K562 (cell line): ENCODE results near the gene CRYZ. TPM values are rescaled to one million over a fixed set of nuclear protein-coding genes. Genes with fewer than 3 reads are reported as not detected.
A peak's percentile ranks its signal among the peaks of the same experiment; 100 is the strongest.

ENCODE experiments used
- ATF1 ChIP-seq, 2 experiments: fragments of 450-650 bp in 1 of 2; IDR thresholded peaks; 2 replicates each; pipeline ENCODE4 v1.6.1; 2016; ENCODE audit warnings: missing compliant biosample characterization in 1 of 2, missing genetic modification characterization in 1 of 2
- C11orf30 ChIP-seq: fragments of 450-650 bp; IDR thresholded peaks from 2 replicates; pipeline ENCODE4 v1.6.1; 2016; ENCODE audit warnings: low read depth, mild to moderate bottlenecking
- ETV1 ChIP-seq: fragments of 450-650 bp; conservative IDR thresholded peaks from 2 replicates; pipeline ENCODE4 v1.6.1; 2016; ENCODE audit warnings: missing genetic modification characterization, control low read depth, low read depth, missing compliant biosample characterization
- GATAD2B ChIP-seq: fragments of 450-650 bp; IDR thresholded peaks from 2 replicates; pipeline ENCODE4 v1.6.1; 2017; ENCODE audit warnings: mild to moderate bottlenecking, borderline replicate concordance
- GTF2E2 ChIP-seq: fragments of 200-800 bp; sonication (Bioruptor generic); IDR thresholded peaks from 2 replicates; pipeline ENCODE4 v1.6.1; 2016; ENCODE audit warnings: missing genetic modification characterization, missing compliant biosample characterization
- KLF16 ChIP-seq: IDR thresholded peaks from 2 replicates; pipeline ENCODE4 v1.6.1; 2016; ENCODE audit warnings: antibody characterized with exemption
- MCM3 ChIP-seq: fragments of 450-650 bp; IDR thresholded peaks from 2 replicates; pipeline ENCODE4 v1.6.1; 2016
- MED1 ChIP-seq: sonication (generic); formaldehyde crosslinking; IDR thresholded peaks from 2 replicates; pipeline ENCODE4 v1.8.1; 2023; ENCODE audit warnings: missing genetic modification reagents, borderline replicate concordance
- MEIS2 ChIP-seq: fragments of 450-650 bp; IDR thresholded peaks from 2 replicates; pipeline ENCODE4 v1.6.1; 2014; ENCODE audit warnings: mild to moderate bottlenecking; ENCODE audit not compliant: partially characterized antibody
- MTA1 ChIP-seq: fragments of 450-650 bp; IDR thresholded peaks from 2 replicates; pipeline ENCODE4 v1.6.1; 2017; ENCODE audit warnings: borderline replicate concordance
- NCOA1 ChIP-seq: fragments of 450-650 bp; IDR thresholded peaks from 2 replicates; pipeline ENCODE4 v1.6.1; 2016; ENCODE audit warnings: low read depth
- NFRKB ChIP-seq: fragments of 450-650 bp; IDR thresholded peaks from 2 replicates; pipeline ENCODE4 v1.6.1; 2016; ENCODE audit warnings: low read depth
- NRF1 ChIP-seq, 2 experiments: fragments of 450-650 bp; IDR thresholded peaks in 1 of 2; conservative IDR thresholded peaks in 1 of 2; 2 replicates each; pipeline ENCODE4 v1.6.1; 2014; ENCODE audit warnings: mild to moderate bottlenecking in 2 of 2
- POLR2G ChIP-seq: fragments of 200-400 bp; formaldehyde crosslinking; IDR thresholded peaks from 2 replicates; pipeline ENCODE4 v1.6.1; 2017; ENCODE audit warnings: low read depth, mild to moderate bottlenecking, antibody characterized with exemption, low read length, moderate library complexity
- PTBP1 ChIP-seq: fragments of 200-400 bp; formaldehyde crosslinking; IDR thresholded peaks from 2 replicates; pipeline ENCODE4 v1.6.1; 2017; ENCODE audit warnings: low read depth, low read length
- PURB ChIP-seq: sonication (generic); formaldehyde crosslinking; IDR thresholded peaks from 2 replicates; pipeline ENCODE4 v1.9.0; 2021; ENCODE audit warnings: low read depth, mild to moderate bottlenecking, missing genetic modification reagents
- RB1 ChIP-seq: fragments of 450-650 bp; IDR thresholded peaks from 2 replicates; pipeline ENCODE4 v1.6.1; 2017; ENCODE audit warnings: low read depth, mild to moderate bottlenecking
- RBFOX2 ChIP-seq: fragments of 200-400 bp; formaldehyde crosslinking; IDR thresholded peaks from 2 replicates; pipeline ENCODE4 v1.6.1; 2017; ENCODE audit warnings: low read depth, mild to moderate bottlenecking, low read length, moderate library complexity
- SIN3B ChIP-seq: fragments of 450-650 bp; IDR thresholded peaks from 2 replicates; pipeline ENCODE4 v1.6.1; 2017; ENCODE audit warnings: low read depth, mild to moderate bottlenecking, moderate library complexity
- SIX5 ChIP-seq, 2 experiments: IDR thresholded peaks; 2 replicates each; pipeline ENCODE4 v1.6.1; 2011; ENCODE audit warnings: low read length in 2 of 2, borderline replicate concordance in 1 of 2, low read depth in 1 of 2, mild to moderate bottlenecking in 1 of 2, moderate library complexity in 1 of 2; ENCODE audit not compliant: insufficient read depth in 1 of 2
- SOX6 ChIP-seq: fragments of 450-650 bp; IDR thresholded peaks from 2 replicates; pipeline ENCODE4 v1.6.1; 2014; ENCODE audit warnings: mild to moderate bottlenecking
- STAT5A ChIP-seq: IDR thresholded peaks from 2 replicates; pipeline ENCODE4 v1.6.1; 2012; ENCODE audit warnings: low read length, inconsistent platforms, borderline replicate concordance
- TAF9B ChIP-seq: fragments of 450-650 bp; IDR thresholded peaks from 2 replicates; pipeline ENCODE4 v1.6.1; 2018; ENCODE audit warnings: mild to moderate bottlenecking; ENCODE audit not compliant: partially characterized antibody
- TARDBP ChIP-seq: fragments of 450-650 bp; IDR thresholded peaks from 2 replicates; pipeline ENCODE4 v1.6.1; 2016
- TEAD4 ChIP-seq, 2 experiments: sonication (generic) in 1 of 2; formaldehyde crosslinking in 1 of 2; IDR thresholded peaks; 2 replicates each; pipeline versions ENCODE4 v1.6.1 to v1.8.0; 2012 to 2022; ENCODE audit warnings: borderline replicate concordance in 1 of 2, inconsistent platforms in 1 of 2, low read length in 1 of 2, mild to moderate bottlenecking in 1 of 2, missing genetic modification reagents in 1 of 2
- ZBTB8A ChIP-seq: fragments of 450-650 bp; IDR thresholded peaks from 2 replicates; pipeline ENCODE4 v1.6.1; 2018; ENCODE audit warnings: mild to moderate bottlenecking, moderate library complexity; ENCODE audit not compliant: partially characterized antibody
- ZNF347 ChIP-seq: fragments of 450-650 bp; formaldehyde crosslinking; IDR thresholded peaks from 2 replicates; pipeline ENCODE4 v1.4.0; 2020; ENCODE audit warnings: low read depth, mild to moderate bottlenecking, moderate library complexity
- polyA plus RNA-seq, 8 experiments: library from polyadenylated mRNA; depleted of rRNA in 4 of 8; stranded (reverse) in 5 of 8; unstranded in 3 of 8; fragments of >200 nt; fragmentation: Nextera tagmentation in 2 of 8; fragmentation: Illumina TruSeq in 1 of 8; extraction: Ambion mirVana in 2 of 8; extraction: Trizol in 1 of 8; gene quantifications; 2 replicates each; pipeline versions ENCODE4 v1.2.1 to v1.2.3, GENCODE V29; 2011 to 2014; ENCODE audit warnings: inconsistent platforms in 1 of 8, missing spikeins in 1 of 8
- total RNA-seq, 7 experiments: library from RNA; depleted of rRNA in 6 of 7; stranded (reverse); fragments of >200 nt in 6 of 7; fragmentation: Illumina TruSeq in 2 of 7; extraction: Trizol in 2 of 7; gene quantifications; 2 replicates each; pipeline versions ENCODE4 v1.2.1 to v1.2.3, GENCODE V29; 2011 to 2021; ENCODE audit warnings: low replicate concordance in 1 of 7
- TF ChIP-seq, protein P1 (sequence below): fragments of 250-450 bp; sonication (Bioruptor Pico); IDR thresholded peaks from 2 replicates; pipeline ENCODE4 v1.8.0; 2021; ENCODE audit warnings: borderline replicate concordance, mild to moderate bottlenecking, moderate library complexity; ENCODE audit not compliant: poor library complexity, severe bottlenecking
- TF ChIP-seq, protein P2 (sequence below): fragments of 450-650 bp; formaldehyde crosslinking; IDR thresholded peaks from 2 replicates; pipeline ENCODE4 v1.4.0; 2022; ENCODE audit warnings: missing genetic modification characterization

CRYZ gene
- total and polyA plus RNA-seq, 9 of the 15 experiments (the other 6 are each of a cell fraction or from before 2014, with no cell fraction given): 51.7 to 179 (median 81.4) TPM

- TF ChIP-seq, protein P1, sequence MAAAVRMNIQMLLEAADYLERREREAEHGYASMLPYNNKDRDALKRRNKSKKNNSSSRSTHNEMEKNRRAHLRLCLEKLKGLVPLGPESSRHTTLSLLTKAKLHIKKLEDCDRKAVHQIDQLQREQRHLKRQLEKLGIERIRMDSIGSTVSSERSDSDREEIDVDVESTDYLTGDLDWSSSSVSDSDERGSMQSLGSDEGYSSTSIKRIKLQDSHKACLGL (CRISPR knock-in tag): peak; percentile 91
- TF ChIP-seq ETV1: peak; percentile 55
- TF ChIP-seq POLR2G: peak; percentile 89
- no peak for TF ChIP-seq PTBP1
- TF ChIP-seq NCOA1: peak; percentile 17; the same call in 1 of the 2 replicates
- TF ChIP-seq KLF16: peak; percentile 86
- peak; percentile 62 for TF ChIP-seq ZBTB8A
- TF ChIP-seq SIX5 (IDR thresholded peaks at IDR 0.05; ENCODE audit: borderline replicate concordance in 1 of 2, insufficient read depth in 1 of 2, low read depth in 1 of 2, low read length in 2 of 2): peak in 1 of 2 experiments; percentile 34; a peak in 1 of 4 replicates
- TF ChIP-seq GTF2E2 (tag): peak; percentile 68; the same call in 1 of the 2 replicates
- no peak; the same call in 1 of the 2 replicates for TF ChIP-seq STAT5A
- TF ChIP-seq MCM3: no peak
- TF ChIP-seq GATAD2B: peak; percentile 36; the same call in 1 of the 2 replicates
- no peak for TF ChIP-seq MED1 (CRISPR knock-in tag)
- peak; percentile 1 for TF ChIP-seq MEIS2
- no peak for TF ChIP-seq PURB
- TF ChIP-seq SOX6: peak; percentile 46; the same call in 1 of the 2 replicates
- peak; percentile 70 to 74 for TF ChIP-seq NRF1 (conservative IDR thresholded peaks at IDR 0.05 in 1 of 2, IDR thresholded peaks at IDR 0.05 in 1 of 2)
- 0 out of 2 replicates have a peak, but pooled peaks have one; percentile 34 for TF ChIP-seq RB1
- TF ChIP-seq C11orf30: peak; percentile 96
- TF ChIP-seq, protein P2, sequence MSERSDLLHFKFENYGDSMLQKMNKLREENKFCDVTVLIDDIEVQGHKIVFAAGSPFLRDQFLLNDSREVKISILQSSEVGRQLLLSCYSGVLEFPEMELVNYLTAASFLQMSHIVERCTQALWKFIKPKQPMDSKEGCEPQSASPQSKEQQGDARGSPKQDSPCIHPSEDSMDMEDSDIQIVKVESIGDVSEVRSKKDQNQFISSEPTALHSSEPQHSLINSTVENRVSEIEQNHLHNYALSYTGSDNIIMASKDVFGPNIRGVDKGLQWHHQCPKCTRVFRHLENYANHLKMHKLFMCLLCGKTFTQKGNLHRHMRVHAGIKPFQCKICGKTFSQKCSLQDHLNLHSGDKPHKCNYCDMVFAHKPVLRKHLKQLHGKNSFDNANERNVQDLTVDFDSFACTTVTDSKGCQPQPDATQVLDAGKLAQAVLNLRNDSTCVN (CRISPR knock-in tag): 0 out of 2 replicates have a peak, but pooled peaks have one; percentile 1
- TF ChIP-seq ZNF347 (CRISPR knock-in tag): no peak
- no peak for TF ChIP-seq MTA1
- TF ChIP-seq ATF1 (CRISPR knock-in tag; IDR thresholded peaks at IDR 0.05): no peak
- peak; percentile 62 for TF ChIP-seq ATF1 (tag; IDR thresholded peaks at IDR 0.05)
- TF ChIP-seq TAF9B: peak; percentile 92
- TF ChIP-seq SIN3B: peak; percentile 95
- TF ChIP-seq TARDBP: 0 out of 2 replicates have a peak, but pooled peaks have one; percentile 51
- TF ChIP-seq NFRKB: peak; percentile 98
- TF ChIP-seq TEAD4 (IDR thresholded peaks at IDR 0.05; ENCODE audit: low read length): peak; percentile 33; the same call in 1 of the 2 replicates
- no peak for TF ChIP-seq TEAD4 (CRISPR knock-in tag; IDR thresholded peaks at IDR 0.05; ENCODE audit: borderline replicate concordance)
- TF ChIP-seq RBFOX2: peak; percentile 92
Measured at GRCh38 chr1:74732960-74733603, at the start of gene CRYZ, which contains the start of gene TYW3 (continued).
